Measurements from ENCODE around the gene MFSD11.
A peak's percentile ranks its signal among the peaks of the same experiment; 100 is the strongest.

The MFSD11 gene

GRCh38 chr17:76816590-76817135 is 78.7 kb downstream of the MFSD11 start:
- no peaks in the 10 kb centered on the region for H3K4me1 ChIP-seq (ENCODE audit: control insufficient read depth, insufficient read depth, low read depth, low read length)
- H3K23ac ChIP-seq (ENCODE audit: low read length in 2 of 2): no peak overlapping the region
- H2AK5ac ChIP-seq (ENCODE audit: low read length, severe bottlenecking): no peak overlapping the region
- no peaks in the 10 kb centered on the region for H3K79me1 ChIP-seq (replicated peaks; ENCODE audit: low read length, poor library complexity, severe bottlenecking)
- no peak overlapping the region for H2AFZ ChIP-seq (ENCODE audit: low read depth, low read length)
- no peak overlapping the region for H3K4me3 ChIP-seq (ENCODE audit: insufficient read depth in 1 of 2, low read depth in 1 of 2, low read length in 2 of 2)
- no peak overlapping the region for H2BK5ac ChIP-seq (ENCODE audit: low read depth, low read length, poor library complexity, severe bottlenecking)
- no peak overlapping the region for H3K4me2 ChIP-seq (ENCODE audit: low read length, poor library complexity, severe bottlenecking)
- no peak overlapping the region for H2BK120ac ChIP-seq (ENCODE audit: low read depth, low read length)
- H2BK12ac ChIP-seq (ENCODE audit: low read length in 2 of 2): no peak overlapping the region
- no peaks in the 10 kb centered on the region for H3K9me3 ChIP-seq (ENCODE audit: control insufficient read depth, low read length)
- no peaks in the 10 kb centered on the region for H3K36me3 ChIP-seq (ENCODE audit: control insufficient read depth in 1 of 2, insufficient read depth in 2 of 2, low read depth in 1 of 2, low read length in 2 of 2)
- no peak overlapping the region for H3K9ac ChIP-seq (ENCODE audit: low read length)
- H2BK15ac ChIP-seq (ENCODE audit: low read depth, poor library complexity, severe bottlenecking): no peak overlapping the region
- no peak overlapping the region for H4K91ac ChIP-seq (ENCODE audit: low read length)
- no peak overlapping the region for H3K18ac ChIP-seq (ENCODE audit: low read depth in 1 of 2, low read length in 2 of 2)
- DNase-seq: peak; percentile 58
- H3K27me3 ChIP-seq (ENCODE audit: control insufficient read depth in 1 of 2, insufficient read depth in 1 of 2, low read length in 2 of 2): peaks cover 28 to 39% of the 10 kb centered on the region in 2 experiments
- H3K4ac ChIP-seq (ENCODE audit: low read depth in 1 of 2, low read length in 2 of 2): no peak overlapping the region
- 3% methylated on average over 8 of the region's 8 CpGs for WGBS
- H3K14ac ChIP-seq (ENCODE audit: low read length in 2 of 2): no peak overlapping the region
- no peak overlapping the region for H3K27ac ChIP-seq (ENCODE audit: low read length, poor library complexity, severe bottlenecking)
- H4K8ac ChIP-seq (ENCODE audit: low read length): no peak overlapping the region

- no peak overlapping the region for H3K9ac ChIP-seq (ENCODE audit: low read length)
- no peak overlapping the region for H3K27ac ChIP-seq (ENCODE audit: low read length, poor library complexity, severe bottlenecking)
- no peak overlapping the region for H3K4me3 ChIP-seq (ENCODE audit: insufficient read depth in 1 of 2, low read depth in 1 of 2, low read length in 2 of 2)
- H2BK5ac ChIP-seq (ENCODE audit: low read depth, low read length, poor library complexity, severe bottlenecking): no peak overlapping the region
- no peaks in the 10 kb centered on the region for H3K9me3 ChIP-seq (ENCODE audit: control insufficient read depth, low read length)
- no peaks in the 10 kb centered on the region for H3K79me1 ChIP-seq (replicated peaks; ENCODE audit: low read length, poor library complexity, severe bottlenecking)
- H3K27me3 ChIP-seq (ENCODE audit: control insufficient read depth in 1 of 2, insufficient read depth in 1 of 2, low read length in 2 of 2): peaks cover 33 to 44% of the 10 kb centered on the region in 2 experiments
- H2AK5ac ChIP-seq (ENCODE audit: low read length, severe bottlenecking): no peak overlapping the region
- H2BK12ac ChIP-seq (ENCODE audit: low read length in 2 of 2): no peak overlapping the region
- no peak overlapping the region for H2BK15ac ChIP-seq (ENCODE audit: low read depth, poor library complexity, severe bottlenecking)
- H2AFZ ChIP-seq (ENCODE audit: low read depth, low read length): no peak overlapping the region
- H2BK120ac ChIP-seq (ENCODE audit: low read depth, low read length): no peak overlapping the region
- H3K23ac ChIP-seq (ENCODE audit: low read length in 2 of 2): no peak overlapping the region
- no peaks in the 10 kb centered on the region for H3K36me3 ChIP-seq (ENCODE audit: control insufficient read depth in 1 of 2, insufficient read depth in 2 of 2, low read depth in 1 of 2, low read length in 2 of 2)
- no peak overlapping the region for H3K14ac ChIP-seq (ENCODE audit: low read length in 2 of 2)
- no peak overlapping the region for H4K91ac ChIP-seq (ENCODE audit: low read length)
- no peak overlapping the region for H3K4ac ChIP-seq (ENCODE audit: low read depth in 1 of 2, low read length in 2 of 2)
- peaks cover 3% of the 10 kb centered on the region for H3K4me1 ChIP-seq (ENCODE audit: control insufficient read depth, insufficient read depth, low read depth, low read length)
- H3K18ac ChIP-seq (ENCODE audit: low read depth in 1 of 2, low read length in 2 of 2): no peak overlapping the region
- H4K8ac ChIP-seq (ENCODE audit: low read length): no peak overlapping the region
- H3K4me2 ChIP-seq (ENCODE audit: low read length, poor library complexity, severe bottlenecking): no peak overlapping the region
- no peak for DNase-seq
- WGBS: 67% methylated on average over 1 of the region's 1 CpG
Observed at GRCh38 chr17:76820039-76820438, 82.1 kb downstream of the MFSD11 start.

DNA sequence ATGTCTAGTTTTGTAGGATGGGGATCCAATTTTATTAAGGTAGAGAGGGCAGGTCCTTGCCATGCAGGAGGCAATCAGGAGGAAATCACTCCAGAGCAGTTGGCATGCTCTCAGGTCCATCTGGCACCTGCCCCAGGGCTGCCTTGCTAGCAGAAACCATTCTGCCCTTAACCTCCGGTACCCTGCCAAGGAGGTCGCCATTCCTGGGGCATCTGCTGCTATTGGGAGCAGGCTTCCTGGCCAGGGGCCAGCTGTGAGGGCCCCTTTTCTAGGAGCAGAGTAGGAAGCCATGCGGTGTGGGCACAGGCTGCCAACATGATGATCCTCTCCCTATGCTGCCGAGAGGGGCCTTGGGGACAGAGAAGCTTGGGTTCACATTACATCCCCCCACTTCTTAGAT is 82.6 kb downstream of the MFSD11 start:
- Histone ChIP-seq H3K4me2 (ENCODE audit: low read length, poor library complexity, severe bottlenecking) (no peak overlapping the region), H3K79me1 (replicated peaks; ENCODE audit: low read length, poor library complexity, severe bottlenecking) (no peaks in the 10 kb centered on the region), H4K8ac (ENCODE audit: low read length) (no peak overlapping the region), H3K18ac (ENCODE audit: low read depth in 1 of 2, low read length in 2 of 2) (no peak overlapping the region), H2BK15ac (ENCODE audit: low read depth, poor library complexity, severe bottlenecking) (no peak overlapping the region), H2AK5ac (ENCODE audit: low read length, severe bottlenecking) (no peak overlapping the region), H3K27me3 (ENCODE audit: control insufficient read depth in 1 of 2, insufficient read depth in 1 of 2, low read length in 2 of 2) (peaks cover 33 to 43% of the 10 kb centered on the region in 2 experiments), H3K4me1 (ENCODE audit: control insufficient read depth, insufficient read depth, low read depth, low read length) (peaks cover 3% of the 10 kb centered on the region), H3K4ac (ENCODE audit: low read depth in 1 of 2, low read length in 2 of 2) (no peak overlapping the region), H2AFZ (ENCODE audit: low read depth, low read length) (no peak overlapping the region), H4K91ac (ENCODE audit: low read length) (no peak overlapping the region), H3K23ac (ENCODE audit: low read length in 2 of 2) (no peak overlapping the region), H2BK12ac (ENCODE audit: low read length in 2 of 2) (no peak overlapping the region), H3K36me3 (ENCODE audit: control insufficient read depth in 1 of 2, insufficient read depth in 2 of 2, low read depth in 1 of 2, low read length in 2 of 2) (no peaks in the 10 kb centered on the region), H2BK120ac (ENCODE audit: low read depth, low read length) (no peak overlapping the region), H3K27ac (ENCODE audit: low read length, poor library complexity, severe bottlenecking) (no peak overlapping the region), H3K9me3 (ENCODE audit: control insufficient read depth, low read length) (no peaks in the 10 kb centered on the region), H3K4me3 (ENCODE audit: insufficient read depth in 1 of 2, low read depth in 1 of 2, low read length in 2 of 2) (no peak overlapping the region), H3K9ac (ENCODE audit: low read length) (no peak overlapping the region), H2BK5ac (ENCODE audit: low read depth, low read length, poor library complexity, severe bottlenecking) (no peak overlapping the region), H3K14ac (ENCODE audit: low read length in 2 of 2) (no peak overlapping the region)
- WGBS: 93% methylated on average over 3 of the region's 4 CpGs
- no peak for DNase-seq

DNA sequence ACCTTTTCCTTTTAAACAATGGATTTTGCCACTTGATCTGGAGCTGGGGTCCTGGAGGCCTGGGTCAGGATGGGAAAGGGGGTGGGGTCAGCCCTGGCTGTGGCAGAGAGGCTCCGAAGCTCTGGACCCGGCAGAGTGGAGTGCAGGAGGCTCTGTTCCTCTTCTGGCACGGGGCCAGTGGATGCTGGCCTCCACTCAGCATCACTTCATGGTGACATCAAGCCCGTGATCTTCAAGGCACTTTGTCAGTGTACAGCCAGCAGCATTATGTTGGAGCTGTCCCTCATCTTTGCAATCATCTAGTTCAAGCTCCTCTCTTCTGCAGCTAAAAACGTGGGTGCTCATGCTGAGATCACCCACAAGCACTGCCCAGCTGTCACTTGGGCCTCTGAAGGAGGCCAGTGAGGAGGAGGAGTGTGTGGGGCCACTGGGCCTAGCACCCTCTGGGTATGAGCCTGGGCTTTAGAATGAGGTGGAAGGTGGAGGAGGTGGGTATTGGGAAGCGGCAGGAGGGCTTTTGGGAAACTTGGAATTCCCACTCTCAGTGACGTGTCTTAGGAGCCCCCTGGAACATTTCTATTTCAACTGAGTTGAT is 84.4 kb downstream of the MFSD11 start:
- Histone ChIP-seq H2BK5ac (ENCODE audit: low read depth, low read length, poor library complexity, severe bottlenecking) (no peak overlapping the region), H3K9me3 (ENCODE audit: control insufficient read depth, low read length) (no peaks in the 10 kb centered on the region), H2BK15ac (ENCODE audit: low read depth, poor library complexity, severe bottlenecking) (no peak overlapping the region), H3K79me1 (replicated peaks; ENCODE audit: low read length, poor library complexity, severe bottlenecking) (no peaks in the 10 kb centered on the region), H2AFZ (ENCODE audit: low read depth, low read length) (no peak overlapping the region), H3K4me3 (ENCODE audit: insufficient read depth in 1 of 2, low read depth in 1 of 2, low read length in 2 of 2) (no peak overlapping the region), H2BK120ac (ENCODE audit: low read depth, low read length) (no peak overlapping the region), H2BK12ac (ENCODE audit: low read length in 2 of 2) (no peak overlapping the region), H3K14ac (ENCODE audit: low read length in 2 of 2) (no peak overlapping the region), H3K4me2 (ENCODE audit: low read length, poor library complexity, severe bottlenecking) (no peak overlapping the region), H3K4me1 (ENCODE audit: control insufficient read depth, insufficient read depth, low read depth, low read length) (peaks cover 3% of the 10 kb centered on the region), H3K27ac (ENCODE audit: low read length, poor library complexity, severe bottlenecking) (no peak overlapping the region), H4K8ac (ENCODE audit: low read length) (no peak overlapping the region), H3K4ac (ENCODE audit: low read depth in 1 of 2, low read length in 2 of 2) (no peak overlapping the region), H3K36me3 (ENCODE audit: control insufficient read depth in 1 of 2, insufficient read depth in 2 of 2, low read depth in 1 of 2, low read length in 2 of 2) (no peaks in the 10 kb centered on the region), H3K27me3 (ENCODE audit: control insufficient read depth in 1 of 2, insufficient read depth in 1 of 2, low read length in 2 of 2) (peaks cover 49 to 54% of the 10 kb centered on the region in 2 experiments), H3K23ac (ENCODE audit: low read length in 2 of 2) (no peak overlapping the region), H3K18ac (ENCODE audit: low read depth in 1 of 2, low read length in 2 of 2) (no peak overlapping the region), H3K9ac (ENCODE audit: low read length) (no peak overlapping the region), H4K91ac (ENCODE audit: low read length) (no peak overlapping the region), H2AK5ac (ENCODE audit: low read length, severe bottlenecking) (no peak overlapping the region)
- 63% methylated on average over 6 of the region's 7 CpGs for WGBS
- DNase-seq: no peak
